H54 (cell line): Measurements from ENCODE around the gene OCRL.

Experiments used
- DNase-seq: peaks from one replicate; pipeline ENCODE4 v3.0.0; 2011; ENCODE audit warnings: low spot score, mixed read lengths; ENCODE audit not compliant: insufficient read length
- FAIRE-seq: peaks from 3 replicates; lab custom pipeline; 2011; peaks lifted over from hg19 to GRCh38; lab: Jason Lieb, UNC
- POLR2A ChIP-seq: IDR thresholded peaks from 2 replicates; pipeline ENCODE4 v1.6.1; 2011; ENCODE audit warnings: low read depth, mild to moderate bottlenecking, low read length

The OCRL gene

GRCh38 chrX:129641469-129641868, 101.4 kb downstream of the OCRL start:
- TF ChIP-seq POLR2A, result no peak
- DNase-seq (no peak), FAIRE-seq (no peak)

GRCh38 chrX:129641941-129642340, 101.9 kb downstream of the OCRL start:
- TF ChIP-seq POLR2A, result no peak
- no peak for FAIRE-seq
- no peak for DNase-seq
